ENCODE results near the gene DPP6. TPM values are rescaled to one million over a fixed set of nuclear protein-coding genes. Genes with fewer than 3 reads are reported as not detected.

DPP6 gene
- total RNA-seq, 2 experiments from 2014 or later, result not detected

DNA sequence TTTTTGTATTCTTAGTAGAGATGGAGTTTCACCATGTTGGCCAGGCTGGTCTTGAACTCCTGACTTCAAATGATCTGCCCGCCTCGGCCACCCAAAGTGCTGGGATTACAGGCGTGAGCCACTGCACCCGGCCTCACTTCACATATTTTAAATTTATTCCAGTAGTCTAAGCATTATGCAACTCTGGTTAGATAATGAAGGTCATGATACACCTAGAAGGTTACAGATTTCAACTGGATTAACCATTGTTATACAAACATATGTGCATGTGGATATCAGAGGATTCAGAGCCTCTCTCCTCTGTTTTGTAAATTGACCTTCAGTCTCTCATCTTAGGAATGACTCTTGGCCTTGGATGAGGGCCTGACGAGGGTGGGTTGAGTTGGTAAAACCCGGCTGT is 146.3 kb downstream of the DPP6 start:
- Histone ChIP-seq H3K4me2 (ENCODE audit: low read length) (no peak overlapping the region), H2AFZ (ENCODE audit: low read length) (no peak overlapping the region), H3K79me2 (ENCODE audit: insufficient read depth, low read depth, low read length) (no peaks in the 10 kb centered on the region), H3K27ac (ENCODE audit: low read depth, low read length, poor library complexity, severe bottlenecking) (no peak overlapping the region), H3K9me2 (ENCODE audit: insufficient read depth, low read length) (no peaks in the 10 kb centered on the region), H3K36me3 (ENCODE audit: insufficient read depth, low read length) (no peaks in the 10 kb centered on the region), H3K4me3 (ENCODE audit: low read depth, low read length, poor library complexity, severe bottlenecking) (no peak overlapping the region), H4K20me1 (ENCODE audit: insufficient read depth, low read length) (no peaks in the 10 kb centered on the region; the same call in 1 of the 2 replicates), H3K9me3 (ENCODE audit: low read length) (no peaks in the 10 kb centered on the region), H3K4me1 (ENCODE audit: insufficient read depth, low read length, poor library complexity, severe bottlenecking) (no peaks in the 10 kb centered on the region)
- no peak for TF ChIP-seq EZH2phosphoT487 (IDR thresholded peaks at IDR 0.05; ENCODE audit: borderline replicate concordance, low read depth, low read length)
- no TSS peak for BruUV-seq (replicated peaks)
- POLR2A ChIA-PET, result no interaction called here
- CTCF ChIA-PET (ENCODE audit: unreplicated experiment), result no interaction called here
- intact Hi-C loops (cut with micrococcal nuclease; ENCODE audit: unreplicated experiment), result no loop called here
- no peak for DNase-seq (ENCODE audit: low spot score)

DNA sequence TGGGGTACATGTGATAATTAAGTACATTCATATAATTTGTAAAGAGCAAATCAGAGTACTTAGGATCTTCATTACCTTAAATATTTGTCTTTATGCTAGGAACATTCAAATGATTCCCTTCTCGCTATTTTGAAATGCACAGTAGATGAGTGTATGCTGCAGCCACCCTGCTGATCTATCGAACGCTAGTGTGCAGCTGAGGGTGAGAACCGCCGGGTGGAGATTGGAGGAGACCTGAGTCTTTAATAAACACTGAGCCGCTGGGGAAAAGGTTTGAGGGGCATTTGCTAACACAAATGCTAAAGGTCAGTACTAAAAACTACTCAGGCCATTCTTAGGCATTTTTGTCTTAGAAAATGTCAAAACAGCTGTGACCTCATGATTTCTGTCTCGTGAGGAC is 148.0 kb downstream of the DPP6 start:
- H3K27ac ChIP-seq (ENCODE audit: low read depth, low read length, poor library complexity, severe bottlenecking), result no peak overlapping the region
- no peaks in the 10 kb centered on the region for H3K4me1 ChIP-seq (ENCODE audit: insufficient read depth, low read length, poor library complexity, severe bottlenecking)
- BruUV-seq (replicated peaks), result no TSS peak
- no peak overlapping the region for H3K4me3 ChIP-seq (ENCODE audit: low read depth, low read length, poor library complexity, severe bottlenecking)
- no peaks in the 10 kb centered on the region for H3K79me2 ChIP-seq (ENCODE audit: insufficient read depth, low read depth, low read length)
- H2AFZ ChIP-seq (ENCODE audit: low read length), result no peak overlapping the region
- ChIA-PET POLR2A (no interaction called here), CTCF (ENCODE audit: unreplicated experiment) (no interaction called here)
- no peak overlapping the region for H3K4me2 ChIP-seq (ENCODE audit: low read length)
- H4K20me1 ChIP-seq (ENCODE audit: insufficient read depth, low read length), result no peaks in the 10 kb centered on the region
- no peaks in the 10 kb centered on the region for H3K36me3 ChIP-seq (ENCODE audit: insufficient read depth, low read length)
- H3K9me3 ChIP-seq (ENCODE audit: low read length), result no peaks in the 10 kb centered on the region
- no peaks in the 10 kb centered on the region for H3K9me2 ChIP-seq (ENCODE audit: insufficient read depth, low read length)
- DNase-seq (ENCODE audit: low spot score), result no peak
- intact Hi-C loops (cut with micrococcal nuclease; ENCODE audit: unreplicated experiment), result no loop called here
- TF ChIP-seq EZH2phosphoT487 (IDR thresholded peaks at IDR 0.05; ENCODE audit: borderline replicate concordance, low read depth, low read length), result no peak

DNA sequence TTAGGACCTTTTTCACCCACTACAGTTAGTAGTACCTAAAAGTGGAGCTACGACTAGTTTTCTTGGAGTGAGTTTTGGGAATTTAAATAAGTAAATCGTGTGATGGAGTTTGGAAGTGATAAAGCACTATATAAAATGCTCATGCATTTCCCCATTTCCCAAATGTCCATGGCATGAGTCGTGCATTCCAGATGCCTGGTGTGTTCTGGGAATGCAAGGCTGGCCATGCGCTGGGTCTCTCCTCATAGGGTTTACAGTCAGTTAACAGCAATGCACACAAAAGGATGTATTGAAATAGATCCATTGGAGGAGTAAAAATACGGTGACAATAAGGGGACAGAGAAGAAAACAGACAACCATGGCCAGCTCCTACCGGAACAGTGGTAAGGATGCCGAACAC is 149.8 kb downstream of the DPP6 start:
- intact Hi-C loops (cut with micrococcal nuclease; ENCODE audit: unreplicated experiment), result no loop called here
- Histone ChIP-seq H3K4me2 (ENCODE audit: low read length) (no peak overlapping the region), H3K9me2 (ENCODE audit: insufficient read depth, low read length) (no peaks in the 10 kb centered on the region), H3K4me3 (ENCODE audit: low read depth, low read length, poor library complexity, severe bottlenecking) (no peak overlapping the region), H3K79me2 (ENCODE audit: insufficient read depth, low read depth, low read length) (no peaks in the 10 kb centered on the region), H3K27ac (ENCODE audit: low read depth, low read length, poor library complexity, severe bottlenecking) (no peak overlapping the region), H3K36me3 (ENCODE audit: insufficient read depth, low read length) (no peaks in the 10 kb centered on the region), H4K20me1 (ENCODE audit: insufficient read depth, low read length) (no peaks in the 10 kb centered on the region), H3K9me3 (ENCODE audit: low read length) (no peaks in the 10 kb centered on the region), H3K4me1 (ENCODE audit: insufficient read depth, low read length, poor library complexity, severe bottlenecking) (no peaks in the 10 kb centered on the region), H2AFZ (ENCODE audit: low read length) (no peak overlapping the region)
- no peak for DNase-seq (ENCODE audit: low spot score)
- TF ChIP-seq, protein P1, sequence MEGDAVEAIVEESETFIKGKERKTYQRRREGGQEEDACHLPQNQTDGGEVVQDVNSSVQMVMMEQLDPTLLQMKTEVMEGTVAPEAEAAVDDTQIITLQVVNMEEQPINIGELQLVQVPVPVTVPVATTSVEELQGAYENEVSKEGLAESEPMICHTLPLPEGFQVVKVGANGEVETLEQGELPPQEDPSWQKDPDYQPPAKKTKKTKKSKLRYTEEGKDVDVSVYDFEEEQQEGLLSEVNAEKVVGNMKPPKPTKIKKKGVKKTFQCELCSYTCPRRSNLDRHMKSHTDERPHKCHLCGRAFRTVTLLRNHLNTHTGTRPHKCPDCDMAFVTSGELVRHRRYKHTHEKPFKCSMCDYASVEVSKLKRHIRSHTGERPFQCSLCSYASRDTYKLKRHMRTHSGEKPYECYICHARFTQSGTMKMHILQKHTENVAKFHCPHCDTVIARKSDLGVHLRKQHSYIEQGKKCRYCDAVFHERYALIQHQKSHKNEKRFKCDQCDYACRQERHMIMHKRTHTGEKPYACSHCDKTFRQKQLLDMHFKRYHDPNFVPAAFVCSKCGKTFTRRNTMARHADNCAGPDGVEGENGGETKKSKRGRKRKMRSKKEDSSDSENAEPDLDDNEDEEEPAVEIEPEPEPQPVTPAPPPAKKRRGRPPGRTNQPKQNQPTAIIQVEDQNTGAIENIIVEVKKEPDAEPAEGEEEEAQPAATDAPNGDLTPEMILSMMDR (conservative IDR thresholded peaks at IDR 0.05; ENCODE audit: low read length), result no peak
- no peak for TF ChIP-seq EZH2phosphoT487 (IDR thresholded peaks at IDR 0.05; ENCODE audit: borderline replicate concordance, low read depth, low read length)
- ChIA-PET POLR2A (no interaction called here), CTCF (ENCODE audit: unreplicated experiment) (no interaction called here)
- no TSS peak for BruUV-seq (replicated peaks)

DNA sequence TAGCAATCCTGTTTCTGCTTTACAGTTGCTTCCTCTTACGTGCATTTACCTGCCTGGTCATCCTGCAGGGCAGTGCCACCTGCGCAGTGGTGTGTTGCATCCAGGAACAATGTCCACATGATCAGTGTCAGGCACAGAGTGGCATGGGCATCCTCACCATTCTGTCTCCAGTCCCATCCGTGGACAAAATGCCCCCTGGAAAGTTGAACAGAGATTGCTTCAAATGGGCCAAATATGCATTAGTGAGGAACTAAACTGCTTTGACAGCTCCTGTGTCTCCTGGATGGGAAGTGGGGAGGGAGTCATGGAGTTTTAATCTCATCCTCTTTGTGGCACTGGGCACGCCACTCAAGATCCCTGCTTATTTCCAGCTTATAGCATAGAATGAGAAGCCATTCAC is 151.8 kb downstream of the DPP6 start:
- no peak overlapping the region for H3K4me2 ChIP-seq (ENCODE audit: low read length)
- ChIA-PET CTCF (ENCODE audit: unreplicated experiment) (interaction anchor here (0.5 kb wide), 1 partner anchor 65 kb away, joined by 3 read pairs; no protein-coding TSS in a partner anchor), POLR2A (no interaction called here)
- no peaks in the 10 kb centered on the region for H3K36me3 ChIP-seq (ENCODE audit: insufficient read depth, low read length)
- no peaks in the 10 kb centered on the region for H3K9me3 ChIP-seq (ENCODE audit: low read length)
- no peak overlapping the region for H2AFZ ChIP-seq (ENCODE audit: low read length)
- TF ChIP-seq, protein P1 (conservative IDR thresholded peaks at IDR 0.05; ENCODE audit: low read length), result no peak
- no peak for TF ChIP-seq EZH2phosphoT487 (IDR thresholded peaks at IDR 0.05; ENCODE audit: borderline replicate concordance, low read depth, low read length)
- intact Hi-C loops (cut with micrococcal nuclease; ENCODE audit: unreplicated experiment), result no loop called here
- no peak overlapping the region for H3K27ac ChIP-seq (ENCODE audit: low read depth, low read length, poor library complexity, severe bottlenecking)
- H3K4me1 ChIP-seq (ENCODE audit: insufficient read depth, low read length, poor library complexity, severe bottlenecking), result no peaks in the 10 kb centered on the region
- no peak overlapping the region for H3K4me3 ChIP-seq (ENCODE audit: low read depth, low read length, poor library complexity, severe bottlenecking)
- no peaks in the 10 kb centered on the region for H3K9me2 ChIP-seq (ENCODE audit: insufficient read depth, low read length)
- H3K79me2 ChIP-seq (ENCODE audit: insufficient read depth, low read depth, low read length), result no peaks in the 10 kb centered on the region
- no TSS peak for BruUV-seq (replicated peaks)
- no peak for DNase-seq (ENCODE audit: low spot score)
- no peaks in the 10 kb centered on the region for H4K20me1 ChIP-seq (ENCODE audit: insufficient read depth, low read length)
